ENCODE measurements around the gene FAM98A.

DNA sequence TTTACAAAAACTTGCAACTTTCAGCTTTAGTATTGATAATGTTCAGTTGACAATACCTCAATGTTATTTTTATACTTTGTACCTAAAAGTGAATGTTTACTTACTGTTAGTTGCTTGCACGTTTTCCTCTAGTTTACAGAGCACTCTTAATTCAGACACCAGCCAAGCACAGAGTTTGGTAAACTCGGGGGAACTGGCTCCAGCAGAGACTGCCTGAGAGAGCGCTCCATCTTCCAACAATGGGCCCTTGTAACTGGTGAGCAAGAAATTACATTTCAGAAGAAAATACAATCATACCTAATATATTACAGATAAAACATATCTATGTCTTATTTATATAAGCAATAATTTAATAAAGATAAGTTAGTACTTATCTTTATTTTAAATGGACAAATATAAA, 3.7 kb downstream of the FAM98A start:
- TF ChIP-seq MYB (IDR thresholded peaks at IDR 0.05; ENCODE audit: borderline replicate concordance, low read depth, low read length) (no peak), EZH2 (IDR thresholded peaks at IDR 0.05; ENCODE audit: borderline replicate concordance, control insufficient read depth, low read depth, low read length) (no peak), POLR2A (IDR thresholded peaks at IDR 0.05; ENCODE audit: low read depth, low read length) (no peak), CTCF (IDR thresholded peaks at IDR 0.05 in 2 of 3, conservative IDR thresholded peaks at IDR 0.05 in 1 of 3; ENCODE audit: control insufficient read depth in 2 of 3, extremely low read depth in 1 of 3, insufficient read depth in 1 of 3, low read depth in 3 of 3, low read length in 3 of 3) (no peak)
